ENCODE data around the gene DOCK1.

Gene DOCK1

DNA sequence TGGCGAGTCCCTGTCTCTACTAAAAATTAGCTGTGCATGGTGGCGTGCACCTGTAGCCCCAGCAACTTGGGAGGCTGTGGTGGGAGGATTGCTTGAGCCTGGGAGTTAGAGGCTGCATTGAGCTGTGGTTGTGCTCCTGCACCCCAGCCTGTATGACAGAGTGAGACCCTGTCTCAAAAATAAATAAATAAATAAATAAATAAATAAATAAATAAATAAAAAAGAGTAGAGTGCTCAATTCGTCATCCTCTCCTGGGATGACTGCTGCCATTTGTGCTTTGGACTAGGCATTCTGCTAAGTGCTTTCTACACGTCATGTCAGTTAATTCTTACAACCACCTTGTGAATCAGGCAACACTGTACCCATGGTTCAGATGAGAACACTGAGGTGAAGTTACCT, 130.6 kb downstream of the DOCK1 start:
- TF ChIP-seq CTCF (IDR thresholded peaks at IDR 0.05; ENCODE audit: control insufficient read depth, extremely low read depth, insufficient read depth) = no peak
- no peak for DNase-seq (ENCODE audit: low read depth)
- H3K4me3 ChIP-seq (ENCODE audit: low read depth, low read length) = no peak overlapping the region

DNA sequence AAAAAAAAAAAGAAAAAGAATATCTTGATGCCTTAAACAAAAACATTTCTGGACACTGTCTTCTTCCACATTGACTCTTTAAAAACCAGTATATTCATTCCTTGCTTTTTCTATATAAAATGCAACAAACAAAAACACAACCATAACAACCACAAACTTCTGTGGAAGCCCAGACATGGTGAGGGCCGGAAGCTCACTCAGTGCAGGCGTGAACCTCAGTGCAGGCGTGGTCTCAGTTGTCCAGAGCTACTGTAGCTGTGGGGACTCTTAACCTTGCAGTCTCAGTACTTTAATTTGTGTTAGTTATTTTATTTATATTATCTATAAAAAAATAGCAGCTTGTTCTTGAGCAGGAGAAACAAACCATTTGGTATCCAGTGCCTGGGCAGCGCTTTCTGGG, 131.8 kb downstream of the DOCK1 start:
- H3K4me3 ChIP-seq (ENCODE audit: low read depth, low read length) = no peak overlapping the region
- no peak for DNase-seq (ENCODE audit: low read depth)
- no peak for TF ChIP-seq CTCF (IDR thresholded peaks at IDR 0.05; ENCODE audit: control insufficient read depth, extremely low read depth, insufficient read depth)

DNA sequence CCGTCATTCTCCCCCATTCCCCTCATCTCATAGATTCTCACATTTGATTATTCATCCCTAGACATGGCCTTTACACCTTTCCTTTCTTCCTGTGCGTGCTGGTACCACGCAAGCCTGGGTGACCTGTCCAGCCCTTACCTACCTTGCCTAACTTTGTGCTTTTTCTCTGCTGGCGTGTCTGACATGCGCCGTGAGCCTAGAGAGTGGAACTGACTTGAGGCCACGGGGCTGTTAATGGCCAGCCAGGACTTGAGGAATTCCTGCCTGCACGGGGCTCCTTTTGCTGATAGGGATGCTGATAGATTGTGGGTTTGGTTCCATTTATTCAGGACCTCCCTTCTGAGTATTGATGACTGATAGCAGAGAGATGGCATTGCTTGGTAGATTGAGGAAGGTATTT, 134.2 kb downstream of the DOCK1 start:
- TF ChIP-seq CTCF (IDR thresholded peaks at IDR 0.05; ENCODE audit: control insufficient read depth, extremely low read depth, insufficient read depth) = no peak
- H3K4me3 ChIP-seq (ENCODE audit: low read depth, low read length) = no peak overlapping the region
- no peak for DNase-seq (ENCODE audit: low read depth)

DNA sequence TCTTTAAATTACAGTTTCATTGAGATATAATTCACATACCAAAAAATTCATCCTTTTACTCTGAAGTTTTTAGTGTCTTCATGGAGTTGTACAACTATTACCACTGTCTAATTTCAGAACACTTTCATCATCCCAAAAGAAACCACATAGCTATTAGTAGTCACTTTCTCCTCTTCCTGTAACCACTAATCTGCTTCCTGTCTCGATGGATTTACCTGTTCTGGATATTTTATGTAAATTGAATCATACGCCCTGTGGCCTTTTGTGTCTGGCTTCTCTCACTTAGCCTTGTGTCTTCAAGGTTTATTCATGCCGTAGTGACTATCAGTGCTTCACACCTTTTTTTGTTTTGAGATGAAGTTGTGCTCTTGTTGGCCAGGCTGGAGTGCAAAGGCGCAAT, 135.5 kb downstream of the DOCK1 start:
- H3K4me3 ChIP-seq (ENCODE audit: low read depth, low read length) = no peak overlapping the region
- no peak for DNase-seq (ENCODE audit: low read depth)
- TF ChIP-seq CTCF (IDR thresholded peaks at IDR 0.05; ENCODE audit: control insufficient read depth, extremely low read depth, insufficient read depth) = no peak

- no peak overlapping the region for H3K4me3 ChIP-seq (ENCODE audit: low read depth, low read length)
- no peak for TF ChIP-seq CTCF (IDR thresholded peaks at IDR 0.05; ENCODE audit: control insufficient read depth, extremely low read depth, insufficient read depth)
- no peak for DNase-seq (ENCODE audit: low read depth)
These were observed 136.3 kb downstream of the DOCK1 start for GRCh38 chr10:127041552-127041951.

DNA sequence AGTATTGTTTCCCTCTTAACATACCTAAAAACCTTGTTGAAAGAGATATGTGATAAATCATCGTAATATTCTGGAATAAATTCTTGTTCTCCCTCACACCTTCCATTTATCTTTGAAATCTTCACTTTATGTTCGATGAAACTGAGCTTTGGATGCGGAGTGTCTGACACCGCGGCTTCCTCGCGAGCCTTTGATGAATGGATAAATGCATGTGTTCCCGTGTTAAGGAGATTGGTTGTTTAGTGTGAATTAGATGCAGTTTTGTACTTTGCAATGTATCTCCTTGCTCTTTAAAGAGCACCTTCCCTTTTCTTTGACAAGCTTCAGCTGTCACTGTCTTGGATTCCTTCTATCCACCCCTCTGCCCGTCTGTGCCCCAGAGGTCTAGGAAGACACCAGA, 138.1 kb downstream of the DOCK1 start:
- no peak for DNase-seq (ENCODE audit: low read depth)
- no peak for TF ChIP-seq CTCF (IDR thresholded peaks at IDR 0.05; ENCODE audit: control insufficient read depth, extremely low read depth, insufficient read depth)
- no peak overlapping the region for H3K4me3 ChIP-seq (ENCODE audit: low read depth, low read length)

DNA sequence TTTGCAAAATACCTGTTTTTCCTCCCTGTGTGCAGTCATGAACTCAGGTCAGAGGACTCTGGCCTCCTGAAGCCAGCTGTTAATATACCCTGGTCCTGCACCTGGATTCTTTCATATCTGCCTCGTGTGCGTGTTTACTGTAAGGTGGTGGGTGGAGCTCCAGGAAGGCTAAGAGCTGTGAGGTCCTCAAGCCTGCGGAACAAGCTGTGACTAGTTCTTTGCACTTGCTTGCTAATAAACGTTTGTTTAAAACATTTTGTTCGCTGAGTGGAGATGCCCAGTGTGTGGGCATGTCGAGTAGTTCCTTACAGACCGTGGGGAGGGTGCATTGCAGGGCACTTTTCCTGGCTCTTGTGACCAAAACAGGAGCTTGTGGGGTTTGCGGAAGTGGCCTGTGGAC, 139.0 kb downstream of the DOCK1 start:
- TF ChIP-seq CTCF (IDR thresholded peaks at IDR 0.05; ENCODE audit: control insufficient read depth, extremely low read depth, insufficient read depth) = no peak
- peak; percentile 92 for DNase-seq (ENCODE audit: low read depth)
- H3K4me3 ChIP-seq (ENCODE audit: low read depth, low read length) = peak overlapping the region; percentile 8; the same call in 1 of the 2 replicates

Data from LNCaP clone FGC (cell line).